Vagina (tissue), 2 donors: ENCODE measurements around the gene NRXN3. TPM values are rescaled to one million over a fixed set of nuclear protein-coding genes. Genes with fewer than 3 reads are reported as not detected.

Source experiments
- DNase-seq, 2 donors: peaks; one replicate each; pipeline ENCODE4 v3.0.0-alpha.2; 2017; ENCODE audit errors: extremely low spot score in 2 of 2
- H3K27ac ChIP-seq: fragments of 200-600 bp; sonication (generic); one replicate; pipeline ENCODE4 v1.5.1; 2019
- H3K27me3 ChIP-seq: fragments of 200-600 bp; sonication (generic); one replicate; pipeline ENCODE4 v1.5.1; 2019
- H3K36me3 ChIP-seq, 2 donors: fragments of 200-600 bp; sonication (generic); one replicate each; pipeline ENCODE4 v1.5.1; 2017 to 2019
- H3K4me1 ChIP-seq: fragments of 200-600 bp; sonication (generic); one replicate; pipeline ENCODE4 v1.5.1; 2019
- H3K4me3 ChIP-seq, 2 donors: fragments of 200-600 bp; sonication (generic); 1 replicate in 1 of 2; 2 replicates in 1 of 2; pipeline ENCODE4 v1.5.1; 2016 to 2019
- H3K9me3 ChIP-seq: fragments of 200-600 bp; sonication (generic); one replicate; pipeline ENCODE4 v1.5.1; 2019
- CTCF ChIP-seq, 3 experiments: fragments of 450-650 bp in 2 of 3; fragments of 200-600 bp in 1 of 3; sonication (generic) in 1 of 3; IDR thresholded peaks; one replicate each; pipeline ENCODE4 v1.5.1; 2017 to 2019; ENCODE audit warnings: antibody characterized with exemption in 3 of 3, mild to moderate bottlenecking in 2 of 3, moderate library complexity in 2 of 3
- POLR2A ChIP-seq, 2 donors: fragments of 450-650 bp; IDR thresholded peaks; one replicate each; pipeline ENCODE4 v1.6.1; 2017; ENCODE audit warnings: antibody characterized with exemption in 2 of 2, mild to moderate bottlenecking in 2 of 2, moderate library complexity in 2 of 2
- POLR2AphosphoS5 ChIP-seq, 2 donors: sonication (generic); formaldehyde crosslinking; IDR thresholded peaks; one replicate each; pipeline ENCODE4 v1.9.0; 2017; ENCODE audit warnings: antibody characterized with exemption in 2 of 2, mild to moderate bottlenecking in 2 of 2, low read depth in 1 of 2; ENCODE audit not compliant: insufficient read depth in 1 of 2
- intact Hi-C: fragments of 100-400 bp; cut with DNase I; formaldehyde crosslinking; loops from one replicate; pipeline ENCODE4 v1.15.1; 2023
- total RNA-seq: library from RNA; depleted of rRNA; stranded (reverse); fragments of >200 nt; gene quantifications from one replicate; pipeline ENCODE4 v1.2.3, GENCODE V29; 2016

NRXN3 gene
- total RNA-seq, 1 donor from 2014 or later: 4.7 TPM

- Histone ChIP-seq H3K27ac (no peak overlapping the region), H3K36me3 (no peaks in the 10 kb centered on the region), H3K4me1 (no peaks in the 10 kb centered on the region), H3K4me3 (no peak overlapping the region), H3K27me3 (no peaks in the 10 kb centered on the region), H3K9me3 (no peaks in the 10 kb centered on the region)
- no peak for DNase-seq
- intact Hi-C loops: no loop called here
- no peak for TF ChIP-seq POLR2A (IDR thresholded peaks at IDR 0.05)
- no peak for TF ChIP-seq POLR2AphosphoS5 (IDR thresholded peaks at IDR 0.05; ENCODE audit: insufficient read depth in 1 of 2, low read depth in 1 of 2)
- TF ChIP-seq CTCF (IDR thresholded peaks at IDR 0.05): no peak
Observed at GRCh38 chr14:79690960-79691359, 1520.8 kb downstream of the NRXN3 start.

GRCh38 chr14:79693935-79694334 lies 1523.8 kb downstream of the NRXN3 start:
- no peak for DNase-seq
- intact Hi-C loops: no loop called here
- TF ChIP-seq POLR2AphosphoS5 (IDR thresholded peaks at IDR 0.05; ENCODE audit: insufficient read depth in 1 of 2, low read depth in 1 of 2) (no peak), CTCF (IDR thresholded peaks at IDR 0.05) (no peak), POLR2A (IDR thresholded peaks at IDR 0.05) (no peak)

GRCh38 chr14:79695307-79695706 lies 1525.1 kb downstream of the NRXN3 start:
- Histone ChIP-seq H3K27me3 (no peaks in the 10 kb centered on the region), H3K36me3 (no peaks in the 10 kb centered on the region), H3K4me3 (no peak overlapping the region), H3K27ac (no peak overlapping the region), H3K9me3 (no peaks in the 10 kb centered on the region), H3K4me1 (no peaks in the 10 kb centered on the region)
- no peak for TF ChIP-seq POLR2AphosphoS5 (IDR thresholded peaks at IDR 0.05; ENCODE audit: insufficient read depth in 1 of 2, low read depth in 1 of 2)
- no peak for TF ChIP-seq POLR2A (IDR thresholded peaks at IDR 0.05)
- TF ChIP-seq CTCF (IDR thresholded peaks at IDR 0.05): no peak
- intact Hi-C loops: no loop called here
- no peak for DNase-seq

More at GRCh38 chr14:79693935-79694334, 1523.8 kb downstream of the NRXN3 start:
- no peak overlapping the region for H3K27ac ChIP-seq
- no peak overlapping the region for H3K4me3 ChIP-seq
- H3K27me3 ChIP-seq: no peaks in the 10 kb centered on the region
- H3K36me3 ChIP-seq: no peaks in the 10 kb centered on the region
- H3K9me3 ChIP-seq: no peaks in the 10 kb centered on the region
- H3K4me1 ChIP-seq: no peaks in the 10 kb centered on the region

GRCh38 chr14:79698298-79698711 lies 1528.1 kb downstream of the NRXN3 start:
- intact Hi-C loops: no loop called here

More at GRCh38 chr14:79698298-79698711, 1528.1 kb downstream of the NRXN3 start:
- no peaks in the 10 kb centered on the region for H3K4me1 ChIP-seq
- no peak for TF ChIP-seq POLR2AphosphoS5 (IDR thresholded peaks at IDR 0.05; ENCODE audit: insufficient read depth in 1 of 2, low read depth in 1 of 2)
- TF ChIP-seq CTCF (IDR thresholded peaks at IDR 0.05): no peak
- TF ChIP-seq POLR2A (IDR thresholded peaks at IDR 0.05): no peak
- no peaks in the 10 kb centered on the region for H3K36me3 ChIP-seq
- no peak for DNase-seq
- H3K9me3 ChIP-seq: no peaks in the 10 kb centered on the region
- H3K27ac ChIP-seq: no peak overlapping the region
- no peaks in the 10 kb centered on the region for H3K27me3 ChIP-seq
- H3K4me3 ChIP-seq: no peak overlapping the region
